ENCODE measurements around the gene PGRMC2. TPM values are rescaled to one million over a fixed set of nuclear protein-coding genes. Genes with fewer than 3 reads are reported as not detected.
"Not testable (repeated sequence)": the region's sequence is repeated elsewhere in the genome, so short reads cannot be mapped to it uniquely, and the experiment has no call there.

The PGRMC2 gene
- total RNA-seq, 1 experiment from 2014 or later = 29.9 TPM

GRCh38 chr4:128255906-128256305, 31.7 kb downstream of the PGRMC2 start:
- no peak overlapping the region for H3K9ac ChIP-seq (ENCODE audit: low read length)
- peaks cover 8% of the 10 kb centered on the region for H3K4me1 ChIP-seq (ENCODE audit: low read length)
- H3K36me3 ChIP-seq (ENCODE audit: insufficient read depth, low read length) = no peaks in the 10 kb centered on the region
- 0 out of 2 replicates have a peak overlapping the region, but pooled peaks have one; percentile 8 for H2AFZ ChIP-seq (ENCODE audit: low read length)
- H3K27ac ChIP-seq (ENCODE audit: low read length) = no peak overlapping the region
- H3K27me3 ChIP-seq (ENCODE audit: low read length) = 0 out of 2 replicates have a peak, but pooled peaks cover 3% of the 10 kb centered on the region
- H4K20me1 ChIP-seq (ENCODE audit: insufficient read depth, low read depth, low read length) = no peaks in the 10 kb centered on the region
- H3K9me2 ChIP-seq (replicated peaks; ENCODE audit: insufficient read depth, low read length) = no peaks in the 10 kb centered on the region
- H3K4me3 ChIP-seq (ENCODE audit: low read length) = no peak overlapping the region
- no peaks in the 10 kb centered on the region for H3K9me3 ChIP-seq (ENCODE audit: low read length)
- H3K4me2 ChIP-seq (ENCODE audit: low read depth, low read length, poor library complexity, severe bottlenecking) = no peak overlapping the region
- no peaks in the 10 kb centered on the region for H3K79me2 ChIP-seq (ENCODE audit: low read length)
- no peak for DNase-seq

DNA sequence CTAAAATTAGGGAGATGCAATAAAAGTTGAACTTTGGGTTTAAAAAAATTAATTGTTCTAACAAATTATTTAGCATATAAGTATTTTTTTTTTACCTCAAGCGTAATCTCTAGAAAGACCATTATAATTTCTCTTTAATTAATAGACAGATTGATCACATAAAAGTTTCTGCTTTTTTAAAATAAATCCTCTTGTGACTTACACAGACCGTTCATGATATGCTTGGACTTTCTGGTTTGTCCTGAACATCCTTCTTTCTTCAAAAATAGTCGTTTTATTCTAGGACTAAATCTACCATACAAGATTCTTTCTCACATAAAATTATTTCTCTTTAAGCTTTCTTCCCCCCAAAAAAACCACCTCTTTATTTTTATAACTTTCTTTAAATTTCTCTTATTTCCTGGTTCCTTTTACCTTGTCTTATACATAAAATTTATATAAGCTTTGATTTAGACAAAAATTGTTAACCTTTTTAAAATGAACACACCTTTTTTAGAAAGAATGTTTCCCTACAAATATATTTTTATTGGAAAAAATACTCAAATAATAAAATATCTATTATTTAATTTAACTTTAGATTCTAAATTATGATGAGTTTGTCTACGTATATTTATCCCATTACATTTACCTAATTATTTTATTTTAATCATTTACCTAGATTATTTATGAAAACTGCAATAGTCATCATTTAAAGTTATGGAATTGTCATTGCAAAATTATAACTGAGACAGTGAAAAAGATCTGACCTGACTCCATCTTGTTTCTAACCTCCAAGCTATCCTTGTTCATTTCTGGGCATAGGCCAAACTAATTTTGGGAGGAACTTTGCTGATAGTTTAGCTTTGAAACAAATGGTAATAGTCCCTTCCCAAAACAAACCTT, 37.6 kb downstream of the PGRMC2 start:
- DNase-seq = peak; percentile 65
- Histone ChIP-seq H3K4me1 (ENCODE audit: low read length) (peaks cover 4% of the 10 kb centered on the region; the same call in 1 of the 2 replicates), H3K9me3 (ENCODE audit: low read length) (peaks cover 28% of the 10 kb centered on the region), H3K4me3 (ENCODE audit: low read length) (no peak overlapping the region), H3K27ac (ENCODE audit: low read length) (no peak overlapping the region), H3K79me2 (ENCODE audit: low read length) (no peaks in the 10 kb centered on the region), H3K36me3 (ENCODE audit: insufficient read depth, low read length) (peaks cover 8% of the 10 kb centered on the region; the same call in 1 of the 2 replicates), H3K27me3 (ENCODE audit: low read length) (peaks cover 3% of the 10 kb centered on the region; the same call in 1 of the 2 replicates), H2AFZ (ENCODE audit: low read length) (no peak overlapping the region), H4K20me1 (ENCODE audit: insufficient read depth, low read depth, low read length) (no peaks in the 10 kb centered on the region), H3K4me2 (ENCODE audit: low read depth, low read length, poor library complexity, severe bottlenecking) (no peak overlapping the region), H3K9me2 (replicated peaks; ENCODE audit: insufficient read depth, low read length) (no peaks in the 10 kb centered on the region), H3K9ac (ENCODE audit: low read length) (no peak overlapping the region)

GRCh38 chr4:128247906-128248305, 39.7 kb downstream of the PGRMC2 start:
- H3K4me2 ChIP-seq (ENCODE audit: low read depth, low read length, poor library complexity, severe bottlenecking) = no peak overlapping the region
- H3K79me2 ChIP-seq (ENCODE audit: low read length) = no peaks in the 10 kb centered on the region

DNA sequence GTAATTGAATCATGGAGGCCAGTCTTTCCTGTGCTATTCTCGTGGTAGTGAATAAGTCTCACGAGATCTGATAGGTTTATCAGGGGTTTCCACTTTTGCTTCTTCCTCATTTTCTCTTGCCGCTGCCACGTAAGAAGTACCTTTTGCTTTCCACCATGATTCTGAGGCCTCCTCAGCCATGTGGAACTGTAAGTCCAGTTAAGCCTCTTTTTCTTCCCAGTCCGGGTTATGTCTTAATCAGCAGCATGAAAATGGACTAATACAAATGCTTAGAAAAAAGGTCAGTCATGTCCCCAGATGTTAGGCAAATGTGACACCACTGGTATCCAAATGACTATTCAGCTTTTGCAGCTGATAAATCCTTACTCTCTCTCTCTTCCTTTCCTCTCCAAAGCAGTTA, 42.2 kb downstream of the PGRMC2 start:
- not testable (repeated sequence) for H3K9ac ChIP-seq (ENCODE audit: low read length); H4K20me1 ChIP-seq (ENCODE audit: insufficient read depth, low read depth, low read length); H3K4me3 ChIP-seq (ENCODE audit: low read length); H3K27me3 ChIP-seq (ENCODE audit: low read length); H3K4me1 ChIP-seq (ENCODE audit: low read length); H3K79me2 ChIP-seq (ENCODE audit: low read length); H3K4me2 ChIP-seq (ENCODE audit: low read depth, low read length, poor library complexity, severe bottlenecking); H3K9me2 ChIP-seq (replicated peaks; ENCODE audit: insufficient read depth, low read length); H3K27ac ChIP-seq (ENCODE audit: low read length); H3K36me3 ChIP-seq (ENCODE audit: insufficient read depth, low read length); DNase-seq; H2AFZ ChIP-seq (ENCODE audit: low read length)
- H3K9me3 ChIP-seq (ENCODE audit: low read length) = peaks cover 26% of the 10 kb centered on the region

More at GRCh38 chr4:128247906-128248305, 39.7 kb downstream of the PGRMC2 start:
- Histone ChIP-seq H4K20me1 (ENCODE audit: insufficient read depth, low read depth, low read length) (no peaks in the 10 kb centered on the region), H2AFZ (ENCODE audit: low read length) (no peak overlapping the region), H3K9ac (ENCODE audit: low read length) (no peak overlapping the region), H3K36me3 (ENCODE audit: insufficient read depth, low read length) (peaks cover 8% of the 10 kb centered on the region; the same call in 1 of the 2 replicates), H3K4me3 (ENCODE audit: low read length) (no peak overlapping the region), H3K4me1 (ENCODE audit: low read length) (peaks cover 9% of the 10 kb centered on the region; the same call in 1 of the 2 replicates), H3K9me2 (replicated peaks; ENCODE audit: insufficient read depth, low read length) (no peaks in the 10 kb centered on the region), H3K27ac (ENCODE audit: low read length) (no peak overlapping the region), H3K9me3 (ENCODE audit: low read length) (peaks cover 28% of the 10 kb centered on the region), H3K27me3 (ENCODE audit: low read length) (peaks cover 7% of the 10 kb centered on the region; the same call in 1 of the 2 replicates)
- no peak for DNase-seq

GRCh38 chr4:128244379-128244778, 43.2 kb downstream of the PGRMC2 start:
- Histone ChIP-seq H3K4me2 (ENCODE audit: low read depth, low read length, poor library complexity, severe bottlenecking) (no peak overlapping the region), H3K9ac (ENCODE audit: low read length) (no peak overlapping the region), H2AFZ (ENCODE audit: low read length) (no peak overlapping the region; the same call in 1 of the 2 replicates), H3K9me3 (ENCODE audit: low read length) (peaks cover 19% of the 10 kb centered on the region), H3K36me3 (ENCODE audit: insufficient read depth, low read length) (peaks cover 8% of the 10 kb centered on the region; the same call in 1 of the 2 replicates), H3K4me1 (ENCODE audit: low read length) (peaks cover 9% of the 10 kb centered on the region; the same call in 1 of the 2 replicates), H3K27me3 (ENCODE audit: low read length) (peaks cover 7% of the 10 kb centered on the region; the same call in 1 of the 2 replicates), H3K4me3 (ENCODE audit: low read length) (no peak overlapping the region), H3K9me2 (replicated peaks; ENCODE audit: insufficient read depth, low read length) (no peaks in the 10 kb centered on the region), H3K27ac (ENCODE audit: low read length) (no peak overlapping the region), H4K20me1 (ENCODE audit: insufficient read depth, low read depth, low read length) (no peaks in the 10 kb centered on the region), H3K79me2 (ENCODE audit: low read length) (no peaks in the 10 kb centered on the region)
- DNase-seq = no peak

DNA sequence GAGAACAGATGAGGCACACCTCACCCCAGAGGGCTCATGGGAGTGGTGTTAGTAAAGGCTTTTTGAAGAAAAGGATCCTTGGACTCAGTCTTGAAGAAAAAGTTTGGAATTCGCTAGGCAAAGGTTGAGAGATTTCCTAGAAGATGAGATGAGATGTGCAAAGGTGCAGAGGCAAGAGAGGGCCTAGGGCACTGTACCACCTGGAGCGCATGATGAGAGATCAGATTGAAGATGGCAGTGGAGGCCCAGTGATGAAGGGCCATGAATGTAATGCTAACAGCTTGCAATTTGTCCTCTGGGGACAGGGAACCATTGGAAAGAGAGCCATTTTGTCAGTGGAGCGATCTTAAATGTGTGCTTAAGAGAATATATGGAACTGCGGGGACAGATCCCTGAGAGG, 45.0 kb downstream of the PGRMC2 start:
- Histone ChIP-seq H3K4me2 (ENCODE audit: low read depth, low read length, poor library complexity, severe bottlenecking) (no peak overlapping the region), H3K36me3 (ENCODE audit: insufficient read depth, low read length) (no peaks in the 10 kb centered on the region; the same call in 1 of the 2 replicates), H3K4me3 (ENCODE audit: low read length) (no peak overlapping the region), H2AFZ (ENCODE audit: low read length) (no peak overlapping the region), H3K9ac (ENCODE audit: low read length) (no peak overlapping the region), H3K9me3 (ENCODE audit: low read length) (peaks cover 4% of the 10 kb centered on the region), H3K9me2 (replicated peaks; ENCODE audit: insufficient read depth, low read length) (no peaks in the 10 kb centered on the region), H3K27ac (ENCODE audit: low read length) (no peak overlapping the region), H3K27me3 (ENCODE audit: low read length) (peaks cover 7% of the 10 kb centered on the region; the same call in 1 of the 2 replicates), H3K4me1 (ENCODE audit: low read length) (peaks cover 9% of the 10 kb centered on the region; the same call in 1 of the 2 replicates), H3K79me2 (ENCODE audit: low read length) (no peaks in the 10 kb centered on the region), H4K20me1 (ENCODE audit: insufficient read depth, low read depth, low read length) (no peaks in the 10 kb centered on the region)
- no peak for DNase-seq

GRCh38 chr4:128241981-128242380, 45.6 kb downstream of the PGRMC2 start:
- Histone ChIP-seq H3K4me3 (ENCODE audit: low read length) (no peak overlapping the region), H3K4me1 (ENCODE audit: low read length) (peaks cover 9% of the 10 kb centered on the region; the same call in 1 of the 2 replicates), H2AFZ (ENCODE audit: low read length) (no peak overlapping the region), H3K9me2 (replicated peaks; ENCODE audit: insufficient read depth, low read length) (no peaks in the 10 kb centered on the region), H3K36me3 (ENCODE audit: insufficient read depth, low read length) (no peaks in the 10 kb centered on the region), H3K27me3 (ENCODE audit: low read length) (peaks cover 7% of the 10 kb centered on the region; the same call in 1 of the 2 replicates), H3K79me2 (ENCODE audit: low read length) (no peaks in the 10 kb centered on the region), H4K20me1 (ENCODE audit: insufficient read depth, low read depth, low read length) (no peaks in the 10 kb centered on the region), H3K4me2 (ENCODE audit: low read depth, low read length, poor library complexity, severe bottlenecking) (no peak overlapping the region), H3K9me3 (ENCODE audit: low read length) (no peaks in the 10 kb centered on the region), H3K9ac (ENCODE audit: low read length) (no peak overlapping the region), H3K27ac (ENCODE audit: low read length) (no peak overlapping the region)
- DNase-seq = no peak

DNA sequence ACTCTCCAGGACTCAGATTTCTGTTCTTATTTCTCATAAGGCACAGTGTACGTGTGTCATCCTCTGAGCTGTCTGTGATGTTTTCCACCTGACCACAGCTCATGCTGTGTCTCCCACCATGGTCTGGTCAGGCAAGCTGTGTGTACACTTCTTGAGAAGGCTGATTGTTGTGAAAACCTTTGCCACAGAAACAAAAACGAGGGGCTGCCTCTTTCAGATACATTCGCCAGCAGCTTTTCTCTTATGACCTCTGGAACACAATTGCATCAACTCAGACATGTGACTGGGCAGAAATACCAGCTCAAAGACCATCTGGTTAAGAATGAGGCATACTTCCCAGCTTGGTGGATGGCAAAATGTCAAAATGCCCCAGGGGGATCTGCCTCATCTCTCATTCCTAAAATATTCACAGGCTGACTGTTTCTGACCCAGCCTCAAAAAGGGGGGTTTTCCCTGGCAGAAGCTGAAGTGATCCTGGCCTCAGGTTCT, 46.1 kb downstream of the PGRMC2 start:
- Histone ChIP-seq H3K9me3 (ENCODE audit: low read length) (no peaks in the 10 kb centered on the region), H2AFZ (ENCODE audit: low read length) (no peak overlapping the region), H3K27me3 (ENCODE audit: low read length) (peaks cover 7% of the 10 kb centered on the region; the same call in 1 of the 2 replicates), H3K9me2 (replicated peaks; ENCODE audit: insufficient read depth, low read length) (no peaks in the 10 kb centered on the region), H3K27ac (ENCODE audit: low read length) (no peak overlapping the region), H3K4me3 (ENCODE audit: low read length) (no peak overlapping the region), H3K79me2 (ENCODE audit: low read length) (no peaks in the 10 kb centered on the region), H3K4me1 (ENCODE audit: low read length) (peaks cover 9% of the 10 kb centered on the region; the same call in 1 of the 2 replicates), H4K20me1 (ENCODE audit: insufficient read depth, low read depth, low read length) (no peaks in the 10 kb centered on the region), H3K9ac (ENCODE audit: low read length) (no peak overlapping the region), H3K36me3 (ENCODE audit: insufficient read depth, low read length) (no peaks in the 10 kb centered on the region), H3K4me2 (ENCODE audit: low read depth, low read length, poor library complexity, severe bottlenecking) (no peak overlapping the region)
- DNase-seq = no peak

All from Karpas-422 (cell line).